IgD-negative memory B cell (primary cell): ENCODE data around the gene DOCK8. TPM values are rescaled to one million over a fixed set of nuclear protein-coding genes. Genes with fewer than 3 reads are reported as not detected.

Experiments
- H3K27ac Mint-ChIP-seq, 3 donors: one replicate each; pipeline ENCODE4 v1.8.0; 2020 to 2022; ENCODE audit warnings: mild to moderate bottlenecking in 3 of 3, mixed read lengths in 3 of 3, moderate library complexity in 1 of 3
- H3K27me3 Mint-ChIP-seq: one replicate; pipeline ENCODE4 v1.8.0; 2021; ENCODE audit warnings: mixed read lengths
- H3K36me3 Mint-ChIP-seq: one replicate; pipeline ENCODE4 v1.8.0; 2020; ENCODE audit warnings: mild to moderate bottlenecking, mixed read lengths
- H3K4me1 Mint-ChIP-seq, 3 donors: one replicate each; pipeline ENCODE4 v1.8.0; 2020 to 2022; ENCODE audit warnings: mixed read lengths in 3 of 3, mild to moderate bottlenecking in 1 of 3
- H3K4me3 Mint-ChIP-seq, 4 donors: one replicate each; pipeline ENCODE4 v1.8.0; 2020 to 2022; ENCODE audit warnings: mild to moderate bottlenecking in 4 of 4, mixed read lengths in 4 of 4, moderate library complexity in 3 of 4
- H3K9me3 Mint-ChIP-seq, 3 donors: one replicate each; pipeline ENCODE4 v1.8.0; 2020 to 2021; ENCODE audit warnings: mixed read lengths in 3 of 3, mild to moderate bottlenecking in 1 of 3
- polyA plus RNA-seq: library from polyadenylated mRNA; unstranded; fragments of 300-500 nt; fragmentation: Illumina TruSeq; gene quantifications from one replicate; pipeline ENCODE4 v1.2.3, GENCODE V29; 2021

Gene DOCK8
- polyA plus RNA-seq, 1 donor from 2014 or later: 76.8 TPM

DNA sequence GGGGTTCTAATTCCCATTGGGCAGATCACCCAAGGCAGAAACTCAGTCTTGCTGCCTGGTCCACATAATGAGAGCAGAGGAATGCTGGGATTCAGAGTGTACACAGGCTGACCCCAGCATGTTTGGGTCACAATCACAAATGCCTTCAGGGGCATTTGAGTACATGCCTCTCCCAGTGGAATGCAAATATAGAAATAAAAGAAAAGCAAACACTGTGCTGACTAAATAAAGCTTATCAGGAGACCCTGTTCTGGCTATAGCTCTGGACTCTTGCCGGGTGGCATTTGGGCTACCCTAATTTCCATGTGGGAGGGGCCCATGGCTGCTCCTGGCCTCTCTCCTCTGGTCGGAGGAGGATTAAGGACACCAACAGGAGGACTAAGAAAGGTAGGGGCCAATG is 121.4 kb downstream of the DOCK8 start:
- Mint-ChIP-seq H3K9me3 (no peaks in the 10 kb centered on the region), H3K27me3 (no peaks in the 10 kb centered on the region), H3K4me3 (no peak overlapping the region), H3K27ac (peak overlapping the region in 1 of 3 donors; percentile 25), H3K36me3 (peaks cover 3% of the 10 kb centered on the region), H3K4me1 (peaks cover 0 to 3% (median 3%) of the 10 kb centered on the region in 3 donors)

- Mint-ChIP-seq H3K4me3 (no peak overlapping the region), H3K9me3 (no peaks in the 10 kb centered on the region), H3K27ac (no peak overlapping the region), H3K36me3 (peaks cover 6% of the 10 kb centered on the region), H3K27me3 (no peaks in the 10 kb centered on the region), H3K4me1 (peaks cover 0 to 3% (median 2%) of the 10 kb centered on the region in 3 donors)
Observed at GRCh38 chr9:338602-339001, 123.9 kb downstream of the DOCK8 start.

DNA sequence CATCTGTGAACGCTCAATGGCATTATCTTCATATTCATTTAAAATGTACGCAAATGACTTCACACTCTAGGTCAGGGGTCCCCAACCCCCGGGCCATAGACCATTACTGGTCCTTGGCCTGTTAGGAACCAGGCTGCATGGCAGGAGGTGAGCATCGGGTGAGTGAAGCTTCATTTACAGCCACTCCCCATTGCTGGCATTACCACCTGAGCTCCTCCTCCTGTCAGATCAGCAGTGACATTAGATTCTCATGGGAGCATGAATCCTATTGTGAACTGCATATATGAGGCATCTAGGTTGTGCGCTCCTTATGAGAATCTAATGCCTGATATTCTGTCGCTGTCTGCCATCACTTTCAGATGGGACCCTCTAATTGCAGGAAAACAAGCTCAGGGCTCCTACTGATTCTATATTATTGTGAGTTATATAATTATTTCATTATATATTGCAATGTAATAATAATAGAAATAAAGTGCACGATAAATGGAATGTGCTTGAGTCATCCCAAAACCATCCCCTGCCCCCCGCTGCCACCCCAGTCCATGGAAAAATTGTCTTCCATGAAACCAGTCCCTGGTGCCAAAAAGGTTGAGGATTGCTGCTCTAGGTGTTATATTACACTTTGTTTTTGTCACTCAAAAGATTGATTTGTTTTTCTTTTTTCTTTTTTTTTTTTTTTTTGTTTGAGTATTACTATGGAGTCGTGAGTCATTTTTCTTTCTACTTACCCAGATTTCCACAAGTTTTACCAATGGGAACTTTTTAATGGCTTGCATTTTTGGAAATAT is 127.2 kb downstream of the DOCK8 start:
- Mint-ChIP-seq H3K27ac (no peak overlapping the region), H3K27me3 (no peaks in the 10 kb centered on the region), H3K4me1 (peaks cover 0 to 3% (median 0%) of the 10 kb centered on the region in 3 donors), H3K36me3 (peaks cover 2% of the 10 kb centered on the region), H3K9me3 (no peaks in the 10 kb centered on the region), H3K4me3 (no peak overlapping the region)

GRCh38 chr9:343773-344172 is 129.1 kb downstream of the DOCK8 start:
- H3K27ac Mint-ChIP-seq: no peak overlapping the region
- H3K36me3 Mint-ChIP-seq: peaks cover 2% of the 10 kb centered on the region
- H3K4me3 Mint-ChIP-seq: no peak overlapping the region

DNA sequence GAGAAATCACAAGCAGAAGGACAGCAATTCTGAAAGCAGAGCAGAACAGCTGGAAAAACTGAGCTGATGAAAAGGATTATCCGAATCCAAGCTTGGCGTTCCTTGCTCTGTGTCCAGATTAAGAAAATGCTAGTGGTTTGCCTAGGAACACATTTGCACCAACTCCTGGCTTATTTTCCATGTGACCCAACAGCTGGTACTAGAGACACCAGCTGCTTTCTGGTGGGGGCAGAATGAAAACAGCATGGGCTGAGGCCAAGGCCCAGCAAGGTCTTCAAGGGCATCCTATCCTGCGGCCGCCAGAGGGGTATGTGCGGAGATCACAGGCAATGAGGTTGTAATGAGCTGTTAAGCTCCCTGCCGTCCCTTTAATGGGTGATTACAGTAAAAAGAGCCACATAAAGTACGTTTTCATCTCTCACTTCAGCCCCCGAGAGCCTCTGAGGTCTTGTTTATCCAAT is 131.5 kb downstream of the DOCK8 start:
- peaks cover 2% of the 10 kb centered on the region for H3K36me3 Mint-ChIP-seq

More at GRCh38 chr9:343773-344172, 129.1 kb downstream of the DOCK8 start:
- Mint-ChIP-seq H3K27me3 (no peaks in the 10 kb centered on the region), H3K4me1 (no peaks in the 10 kb centered on the region), H3K9me3 (no peaks in the 10 kb centered on the region)

GRCh38 chr9:347667-348292 is 133.1 kb downstream of the DOCK8 start:
- Mint-ChIP-seq H3K27me3 (no peaks in the 10 kb centered on the region), H3K4me3 (no peak overlapping the region), H3K4me1 (peaks cover 0 to 10% (median 0%) of the 10 kb centered on the region in 3 donors), H3K27ac (peak overlapping the region in 1 of 3 donors; percentile 33), H3K9me3 (no peaks in the 10 kb centered on the region), H3K36me3 (peaks cover 2% of the 10 kb centered on the region)

More for the DNA sequence above, 131.5 kb downstream of the DOCK8 start:
- Mint-ChIP-seq H3K4me3 (no peak overlapping the region), H3K9me3 (no peaks in the 10 kb centered on the region), H3K4me1 (peaks cover 0 to 10% (median 0%) of the 10 kb centered on the region in 3 donors), H3K27ac (no peak overlapping the region), H3K27me3 (no peaks in the 10 kb centered on the region)

DNA sequence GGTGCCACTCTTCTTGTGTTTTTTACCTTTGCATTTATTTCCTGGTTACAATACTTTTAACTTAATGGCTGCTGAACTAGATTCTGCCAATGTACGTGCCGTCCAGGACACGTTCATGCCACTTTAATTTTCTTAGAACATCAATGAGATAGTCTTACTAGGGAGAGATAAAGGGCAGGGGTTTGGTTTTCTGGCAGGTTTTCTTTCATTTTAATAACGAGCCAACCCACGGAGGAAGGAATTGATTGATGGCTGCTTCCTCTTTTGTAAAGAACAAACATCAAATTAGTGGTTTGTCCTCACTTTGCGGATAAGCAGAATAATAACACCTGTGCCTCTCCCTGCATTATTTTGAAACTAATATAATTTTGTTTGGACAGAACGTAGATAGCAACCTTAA is 135.7 kb downstream of the DOCK8 start:
- Mint-ChIP-seq H3K4me3 (peak overlapping the region in 1 of 4 donors; percentile 49), H3K9me3 (no peaks in the 10 kb centered on the region), H3K27me3 (no peaks in the 10 kb centered on the region), H3K36me3 (peaks cover 2% of the 10 kb centered on the region), H3K27ac (peak overlapping the region in 2 of 3 donors; percentile 29 to 65), H3K4me1 (peaks cover 0 to 10% (median 5%) of the 10 kb centered on the region in 3 donors)

DNA sequence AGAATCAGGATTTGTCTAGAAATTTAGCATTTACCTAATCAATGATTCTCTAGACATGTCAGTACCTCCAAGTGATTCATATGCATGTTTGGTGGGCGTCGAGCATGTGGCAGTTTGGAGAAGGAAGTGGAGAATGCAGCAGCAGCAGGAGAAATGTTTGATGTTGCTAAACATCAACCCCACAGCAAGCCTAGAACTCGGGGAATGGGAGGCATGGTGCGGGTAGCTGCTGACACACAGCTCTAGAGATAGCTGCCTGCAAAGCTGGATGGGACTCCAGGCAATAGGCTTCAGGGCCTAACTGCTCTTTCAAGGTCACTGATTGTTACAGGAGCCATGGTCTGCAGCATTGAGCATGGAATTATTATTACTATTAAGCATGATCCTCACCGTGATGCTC is 137.3 kb downstream of the DOCK8 start:
- Mint-ChIP-seq H3K27me3 (no peaks in the 10 kb centered on the region), H3K4me1 (peaks cover 1 to 10% (median 5%) of the 10 kb centered on the region in 3 donors), H3K4me3 (no peak overlapping the region), H3K27ac (peak overlapping the region in 2 of 3 donors; percentile 27 to 62), H3K9me3 (no peaks in the 10 kb centered on the region), H3K36me3 (peaks cover 2% of the 10 kb centered on the region)

DNA sequence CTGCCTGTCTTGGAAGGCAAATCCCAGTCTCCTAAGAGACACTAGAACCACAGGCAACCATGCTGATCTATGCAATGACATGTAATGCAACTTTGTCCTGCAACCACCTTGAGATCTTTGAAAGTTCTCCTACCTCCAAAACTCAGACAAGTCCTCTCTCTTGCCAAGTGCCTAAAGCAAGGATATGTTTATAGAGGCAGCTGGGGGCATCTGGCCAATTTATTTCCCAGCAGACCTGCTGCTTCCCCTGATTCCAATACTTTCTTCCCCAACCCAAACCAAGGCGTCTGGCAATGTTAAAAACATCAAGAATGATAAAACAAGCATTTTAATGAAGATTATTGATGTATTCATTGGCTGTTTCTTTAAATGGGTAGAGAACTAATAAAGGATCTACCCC is 138.4 kb downstream of the DOCK8 start:
- H3K4me1 Mint-ChIP-seq: peaks cover 1 to 10% (median 5%) of the 10 kb centered on the region in 3 donors
- H3K9me3 Mint-ChIP-seq: no peaks in the 10 kb centered on the region
- peaks cover 2% of the 10 kb centered on the region for H3K36me3 Mint-ChIP-seq
- no peak overlapping the region for H3K27ac Mint-ChIP-seq
- no peaks in the 10 kb centered on the region for H3K27me3 Mint-ChIP-seq
- no peak overlapping the region for H3K4me3 Mint-ChIP-seq

GRCh38 chr9:354453-354852 is 139.8 kb downstream of the DOCK8 start:
- no peaks in the 10 kb centered on the region for H3K27me3 Mint-ChIP-seq
- no peak overlapping the region for H3K4me3 Mint-ChIP-seq
- H3K27ac Mint-ChIP-seq: peak overlapping the region in 1 of 3 donors; percentile 63
- peaks cover 2% of the 10 kb centered on the region for H3K36me3 Mint-ChIP-seq
- no peaks in the 10 kb centered on the region for H3K9me3 Mint-ChIP-seq
- peaks cover 1 to 10% (median 5%) of the 10 kb centered on the region in 3 donors for H3K4me1 Mint-ChIP-seq

DNA sequence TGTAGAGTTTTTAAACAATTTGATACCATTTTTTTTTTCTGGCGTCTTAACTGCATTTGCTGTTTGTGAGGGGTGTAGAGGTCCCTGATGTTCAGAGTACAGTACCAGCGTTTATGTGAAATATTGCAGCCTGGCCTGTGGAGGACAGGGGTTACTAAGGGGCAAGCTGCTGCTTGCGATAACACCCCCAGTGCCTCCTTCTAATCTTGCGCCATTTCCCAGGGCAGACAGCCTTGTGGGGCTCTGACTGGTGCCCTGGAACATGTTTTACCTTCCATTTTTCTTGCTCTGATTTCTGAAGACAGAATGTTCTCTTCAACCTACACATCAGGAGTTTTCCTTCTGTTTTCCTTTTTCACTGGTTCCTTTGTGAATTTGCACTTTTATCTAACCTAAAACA is 142.9 kb downstream of the DOCK8 start:
- Mint-ChIP-seq H3K27me3 (no peaks in the 10 kb centered on the region), H3K4me3 (no peak overlapping the region), H3K4me1 (peaks cover 0 to 5% (median 1%) of the 10 kb centered on the region in 3 donors), H3K27ac (peak overlapping the region in 1 of 3 donors; percentile 77), H3K9me3 (no peaks in the 10 kb centered on the region), H3K36me3 (no peaks in the 10 kb centered on the region)

GRCh38 chr9:362561-363273 is 148.1 kb downstream of the DOCK8 start:
- H3K4me1 Mint-ChIP-seq: no peaks in the 10 kb centered on the region
- H3K4me3 Mint-ChIP-seq: no peak overlapping the region
- no peaks in the 10 kb centered on the region for H3K9me3 Mint-ChIP-seq
- peaks cover 3% of the 10 kb centered on the region for H3K36me3 Mint-ChIP-seq
- H3K27me3 Mint-ChIP-seq: no peaks in the 10 kb centered on the region
- H3K27ac Mint-ChIP-seq: no peak overlapping the region

- Mint-ChIP-seq H3K36me3 (peaks cover 3% of the 10 kb centered on the region), H3K4me1 (no peaks in the 10 kb centered on the region), H3K27me3 (no peaks in the 10 kb centered on the region), H3K4me3 (no peak overlapping the region), H3K9me3 (no peaks in the 10 kb centered on the region), H3K27ac (no peak overlapping the region)
Observed at GRCh38 chr9:363274-363612, 148.6 kb downstream of the DOCK8 start.

DNA sequence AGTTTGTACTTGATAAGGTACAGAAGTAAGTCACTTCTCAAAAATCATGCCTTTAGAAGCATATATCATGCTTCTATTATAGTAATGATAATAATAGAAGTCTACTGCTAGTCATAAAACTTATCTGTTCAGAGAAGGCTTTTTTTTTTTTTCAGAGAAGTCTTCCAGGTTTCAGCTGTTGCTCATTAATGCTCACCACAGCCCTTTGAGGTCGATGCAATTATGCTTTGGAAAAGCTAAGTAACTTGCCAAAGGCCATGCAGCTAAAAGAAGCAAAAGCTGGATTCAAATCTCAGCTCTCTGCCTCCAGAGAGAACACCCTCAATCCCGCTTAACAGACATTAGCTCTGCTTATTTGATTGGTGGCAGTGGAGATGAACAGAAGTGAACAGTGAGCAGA is 150.8 kb downstream of the DOCK8 start:
- Mint-ChIP-seq H3K27ac (peak overlapping the region in 1 of 3 donors; percentile 2), H3K9me3 (no peaks in the 10 kb centered on the region)

DNA sequence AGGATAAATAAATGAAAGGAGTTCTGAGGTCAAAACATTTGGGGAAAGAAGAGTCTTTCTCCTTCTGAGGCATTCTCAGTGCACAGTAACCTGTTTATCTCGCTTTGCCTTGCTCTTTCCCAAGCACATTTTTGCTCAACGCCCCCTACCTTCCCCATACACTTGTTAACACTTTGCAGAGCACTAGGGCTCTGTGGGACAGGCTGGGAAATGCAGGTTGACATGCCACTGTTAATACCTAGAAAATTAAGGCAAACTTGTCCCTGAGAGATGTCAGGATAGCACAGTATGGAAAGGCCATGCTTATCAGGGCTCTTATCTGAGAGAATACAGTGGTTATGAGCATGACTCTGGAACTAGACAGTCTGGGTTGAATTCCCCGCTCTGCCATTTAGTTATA is 152.0 kb downstream of the DOCK8 start:
- H3K9me3 Mint-ChIP-seq: no peaks in the 10 kb centered on the region
- no peak overlapping the region for H3K4me3 Mint-ChIP-seq
- no peaks in the 10 kb centered on the region for H3K27me3 Mint-ChIP-seq
- H3K36me3 Mint-ChIP-seq: peaks cover 3% of the 10 kb centered on the region
- H3K27ac Mint-ChIP-seq: no peak overlapping the region
- H3K4me1 Mint-ChIP-seq: no peaks in the 10 kb centered on the region

More for the DNA sequence above, 150.8 kb downstream of the DOCK8 start:
- Mint-ChIP-seq H3K36me3 (peaks cover 3% of the 10 kb centered on the region), H3K4me3 (no peak overlapping the region), H3K27me3 (no peaks in the 10 kb centered on the region), H3K4me1 (no peaks in the 10 kb centered on the region)
